Epithelial cell of prostate (primary cell): ENCODE measurements around the gene ACBD7.

Experiments
- DNase-seq: peaks from one replicate; pipeline ENCODE4 v3.0.0-alpha.2; 2011; ENCODE audit warnings: low read depth, low spot score
- H3K27ac ChIP-seq: fragments of 450-650 bp; 2 replicates; pipeline ENCODE4 v1.5.1; 2017; ENCODE audit warnings: mild to moderate bottlenecking

Gene ACBD7

GRCh38 chr10:15096661-15097010, 8.1 kb upstream of the ACBD7 start:
- H3K27ac ChIP-seq = peak overlapping the region; percentile 98
- DNase-seq = no peak

- no peak overlapping the region for H3K27ac ChIP-seq
- DNase-seq = no peak
These were observed 4.4 kb upstream of the ACBD7 start for GRCh38 chr10:15092855-15093408.

GRCh38 chr10:15091418-15091817, 2.8 kb upstream of the ACBD7 start:
- no peak for DNase-seq

GRCh38 chr10:15084502-15084922, 4.1 kb downstream of the ACBD7 start:
- H3K27ac ChIP-seq = peak overlapping the region; percentile 12
- peak; percentile 84 for DNase-seq

More at GRCh38 chr10:15091418-15091817, 2.8 kb upstream of the ACBD7 start:
- no peak overlapping the region for H3K27ac ChIP-seq

- H3K27ac ChIP-seq = no peak overlapping the region
- DNase-seq = no peak
These were observed 4.7 kb downstream of the ACBD7 start for GRCh38 chr10:15083674-15084501.

GRCh38 chr10:15075421-15075820, 13.2 kb downstream of the ACBD7 start:
- H3K27ac ChIP-seq = no peak overlapping the region
- no peak for DNase-seq

- DNase-seq = no peak
- no peak overlapping the region for H3K27ac ChIP-seq
These were observed 16.2 kb downstream of the ACBD7 start for GRCh38 chr10:15072358-15072757.

- DNase-seq = no peak
- no peak overlapping the region for H3K27ac ChIP-seq
These were observed 19.3 kb downstream of the ACBD7 start for GRCh38 chr10:15069230-15069629.

GRCh38 chr10:15068802-15069201, 19.8 kb downstream of the ACBD7 start:
- peak; percentile 33 for DNase-seq

GRCh38 chr10:15067154-15067553, 21.4 kb downstream of the ACBD7 start:
- no peak for DNase-seq
- H3K27ac ChIP-seq = no peak overlapping the region

More at GRCh38 chr10:15068802-15069201, 19.8 kb downstream of the ACBD7 start:
- H3K27ac ChIP-seq = no peak overlapping the region

- H3K27ac ChIP-seq = no peak overlapping the region
- DNase-seq = no peak
These were observed 27.9 kb downstream of the ACBD7 start for GRCh38 chr10:15060638-15061037.

- no peak for DNase-seq
- H3K27ac ChIP-seq = no peak overlapping the region
These were observed 28.7 kb downstream of the ACBD7 start for GRCh38 chr10:15059914-15060313.

- no peak overlapping the region for H3K27ac ChIP-seq
- DNase-seq = no peak
These were observed 29.9 kb downstream of the ACBD7 start for GRCh38 chr10:15058689-15059088.

- no peak overlapping the region for H3K27ac ChIP-seq
- DNase-seq = no peak
These were observed 35.5 kb downstream of the ACBD7 start for GRCh38 chr10:15053061-15053460.

GRCh38 chr10:15052121-15052520, 36.5 kb downstream of the ACBD7 start:
- no peak overlapping the region for H3K27ac ChIP-seq
- no peak for DNase-seq

- DNase-seq = no peak
These were observed 39.0 kb downstream of the ACBD7 start for GRCh38 chr10:15049533-15049932.

GRCh38 chr10:15046626-15047025, 42.0 kb downstream of the ACBD7 start:
- no peak overlapping the region for H3K27ac ChIP-seq
- no peak for DNase-seq

More at GRCh38 chr10:15049533-15049932, 39.0 kb downstream of the ACBD7 start:
- no peak overlapping the region for H3K27ac ChIP-seq

GRCh38 chr10:15045380-15045779, 43.2 kb downstream of the ACBD7 start:
- peak overlapping the region; percentile 4 for H3K27ac ChIP-seq
- no peak for DNase-seq

- no peak for DNase-seq
- H3K27ac ChIP-seq = peak within 1 kb of the TSS; percentile 64
These were observed 44.9 kb downstream of the ACBD7 start, which contains the start of gene OLAH for GRCh38 chr10:15043674-15044073. OLAH (plus strand) TSS chr10:15043943; CDS start chr10:15047289, 3,346 bp downstream.

GRCh38 chr10:15038416-15038815, 50.2 kb downstream of the ACBD7 start:
- no peak overlapping the region for H3K27ac ChIP-seq
- DNase-seq = no peak

GRCh38 chr10:15037691-15038090, 50.9 kb downstream of the ACBD7 start:
- no peak for DNase-seq
- no peak overlapping the region for H3K27ac ChIP-seq
